GM12874 (cell line): Measurements from ENCODE around the gene WASF3.

ENCODE experiments used
- CTCF ChIP-seq: IDR thresholded peaks from 2 replicates; pipeline ENCODE4 v1.5.1; 2011; ENCODE audit warnings: low read depth, mild to moderate bottlenecking, control low read depth, low read length, moderate library complexity; ENCODE audit not compliant: insufficient read depth

The WASF3 gene

DNA sequence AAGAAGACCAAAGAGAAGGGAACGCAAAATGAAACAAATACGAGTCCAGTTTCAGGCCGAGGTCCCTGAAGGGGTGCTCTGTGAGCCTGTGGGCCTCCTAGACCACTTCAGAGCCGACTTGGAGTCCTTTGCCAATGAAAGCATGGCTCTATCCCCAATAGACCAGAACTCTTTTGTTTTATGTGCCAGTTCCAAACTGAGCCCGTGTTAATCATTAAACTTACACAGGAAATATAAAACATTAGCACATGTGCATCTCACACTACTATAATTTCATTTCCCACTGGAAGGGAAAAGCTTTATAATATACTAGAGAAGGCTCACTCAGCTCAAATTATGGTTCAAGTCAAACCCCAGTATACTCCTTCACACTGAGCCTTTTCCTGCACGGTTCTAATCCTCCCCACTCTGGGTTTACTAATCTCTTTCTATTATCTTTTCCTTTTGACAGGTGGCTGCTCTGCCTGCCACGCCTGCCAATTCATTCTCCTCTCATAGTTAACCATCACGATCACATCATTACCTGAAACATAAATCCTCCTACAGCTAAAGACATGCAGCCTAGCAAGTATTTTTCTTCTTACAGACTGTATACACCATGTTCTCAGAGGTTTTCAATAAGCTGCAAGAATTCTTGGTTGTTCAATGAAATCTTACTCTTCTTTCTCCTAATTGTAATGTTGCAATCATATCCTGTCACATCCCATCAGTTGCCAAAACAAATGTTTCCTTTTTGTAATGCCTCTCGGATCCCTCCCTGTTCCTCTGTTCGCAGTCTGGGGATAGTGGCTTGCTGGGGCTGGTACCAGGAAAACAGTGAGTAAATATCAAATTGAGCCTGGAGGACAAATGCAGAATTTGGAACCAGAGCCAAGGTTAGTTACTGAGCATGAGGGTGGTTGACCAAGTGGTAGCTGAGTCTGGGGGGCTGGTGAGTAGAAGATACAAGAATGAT is 18.8 kb upstream of the WASF3 start:
- TF ChIP-seq CTCF, result no peak

DNA sequence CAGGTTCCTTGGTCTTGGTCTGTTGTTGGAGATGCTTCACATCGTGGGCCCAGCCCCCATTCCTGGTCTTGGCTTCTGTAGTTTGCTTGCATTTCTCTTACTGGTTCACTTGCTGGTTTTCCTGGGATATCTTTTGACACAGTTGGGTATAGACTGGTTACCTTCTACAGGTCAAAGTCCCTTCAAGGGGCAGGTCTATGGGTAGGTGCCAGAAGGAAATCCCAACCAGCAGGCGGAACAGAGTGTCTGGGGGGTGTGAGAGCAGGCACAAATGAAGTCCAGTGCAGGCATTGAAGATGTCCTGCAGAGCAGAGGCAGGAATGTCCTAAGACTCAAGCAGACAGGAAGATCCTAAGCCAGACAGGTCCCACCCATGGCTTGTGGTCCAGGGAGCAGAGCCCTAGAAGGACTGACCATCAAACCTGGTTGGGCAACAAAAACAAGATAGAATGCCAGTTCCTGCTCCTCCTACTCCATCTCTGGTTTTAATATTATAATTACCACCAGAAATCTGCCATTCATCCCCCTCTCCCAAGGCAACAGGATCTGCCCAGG is 17.7 kb upstream of the WASF3 start:
- TF ChIP-seq CTCF, result no peak

- TF ChIP-seq CTCF, result no peak
Observed at GRCh38 chr13:26540334-26540733, 17.1 kb upstream of the WASF3 start.

DNA sequence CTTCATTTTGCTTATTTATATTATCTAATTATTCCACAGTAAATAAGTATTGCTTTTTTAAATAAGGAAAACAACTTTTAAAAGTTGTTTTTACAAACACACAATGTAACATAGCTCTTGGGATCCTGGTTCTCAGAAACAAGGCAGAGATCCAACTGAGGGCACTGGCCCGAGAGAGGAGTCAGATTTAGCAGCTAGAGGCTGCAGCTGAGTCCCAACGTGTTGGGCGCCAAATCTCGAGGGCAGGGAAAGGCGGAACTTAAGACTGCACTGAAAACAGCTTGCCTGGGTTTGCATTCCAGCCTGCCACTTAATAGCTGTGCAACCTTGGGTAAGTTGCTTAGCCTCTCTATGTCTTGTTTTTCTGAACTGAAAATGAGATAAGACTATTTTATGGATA is 16.4 kb upstream of the WASF3 start:
- no peak for TF ChIP-seq CTCF

DNA sequence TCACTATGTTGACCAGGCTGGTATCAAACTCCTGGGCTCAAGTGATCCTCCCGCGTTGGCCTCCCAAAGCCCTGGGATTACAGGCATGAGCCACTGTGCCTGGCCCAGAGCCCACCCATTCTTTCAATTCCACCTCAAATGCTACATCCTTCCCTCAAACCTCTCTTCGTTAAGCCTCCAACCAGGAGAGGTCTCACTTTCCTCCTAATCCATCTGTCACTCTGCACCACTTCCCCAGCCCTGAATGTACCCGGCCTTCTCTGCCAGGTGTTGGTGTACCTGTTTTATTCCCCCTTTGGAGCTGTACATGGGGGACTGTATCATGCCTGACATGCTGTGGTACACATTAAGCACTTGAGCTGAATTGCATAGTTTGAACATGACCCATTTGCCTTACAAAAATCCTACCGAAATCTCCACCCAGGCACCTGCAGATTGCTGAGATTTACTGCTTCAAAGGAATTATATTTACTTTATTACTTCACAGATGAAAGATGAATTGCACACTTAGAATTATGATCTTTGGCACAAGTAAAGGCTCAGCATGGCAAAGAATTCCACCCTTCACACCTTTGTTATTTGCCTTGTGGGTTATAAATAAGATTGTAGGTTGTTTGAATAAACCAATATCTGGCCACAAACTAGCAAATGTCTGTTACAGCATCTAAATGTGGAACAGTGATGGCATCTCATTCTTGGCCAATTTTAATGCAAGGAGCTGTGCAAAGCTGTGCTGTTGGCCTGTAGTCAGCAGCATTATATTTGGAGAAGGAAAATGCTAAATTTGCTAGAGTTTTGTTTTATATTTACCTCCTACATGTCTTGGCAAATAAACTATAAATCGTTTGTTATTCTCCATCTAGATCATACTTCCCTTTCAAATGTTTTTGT is 15.6 kb upstream of the WASF3 start:
- TF ChIP-seq CTCF, result no peak

- no peak for TF ChIP-seq CTCF
Observed at GRCh38 chr13:26544707-26545106, 12.8 kb upstream of the WASF3 start.
